GM19455 (cell line): Measurements from ENCODE around the gene SVIL.
"Not testable (repeated sequence)": the region's sequence is repeated elsewhere in the genome, so short reads cannot be mapped to it uniquely, and the experiment has no call there.

Experiments
- ATAC-seq: cut with Tn5 transposase; IDR thresholded peaks from one replicate; pipeline ENCODE4 v1.9.1; 2021; ENCODE audit not compliant: unreplicated experiment

Gene SVIL

GRCh38 chr10:29582769-29583168 is 52.0 kb downstream of the SVIL start:
- ATAC-seq: not testable (repeated sequence)

DNA sequence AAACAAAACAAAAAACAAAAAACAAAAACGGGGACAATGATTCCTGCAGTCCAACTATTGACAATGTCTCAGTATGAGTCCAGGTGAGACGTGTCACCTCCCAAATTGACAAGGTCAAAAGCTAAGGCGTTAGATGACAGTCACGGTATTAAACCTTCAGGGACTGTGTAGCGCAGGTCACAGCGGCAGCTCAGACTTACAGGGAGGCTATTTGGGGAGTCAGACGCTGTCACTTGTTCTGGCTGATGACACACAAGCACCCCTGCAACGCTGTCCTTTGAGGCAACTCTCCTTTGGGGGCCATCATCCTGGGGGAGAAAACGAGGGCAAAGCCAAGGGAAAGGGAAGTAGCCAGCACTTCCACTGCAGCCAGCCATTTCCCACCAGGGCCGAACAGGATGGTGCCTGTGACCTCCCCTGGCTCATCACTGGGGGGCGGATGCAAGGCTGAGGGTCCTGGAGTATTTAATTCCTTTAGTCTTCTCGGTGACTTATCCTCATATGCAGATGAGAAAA is 55.3 kb downstream of the SVIL start:
- ATAC-seq: no peak

DNA sequence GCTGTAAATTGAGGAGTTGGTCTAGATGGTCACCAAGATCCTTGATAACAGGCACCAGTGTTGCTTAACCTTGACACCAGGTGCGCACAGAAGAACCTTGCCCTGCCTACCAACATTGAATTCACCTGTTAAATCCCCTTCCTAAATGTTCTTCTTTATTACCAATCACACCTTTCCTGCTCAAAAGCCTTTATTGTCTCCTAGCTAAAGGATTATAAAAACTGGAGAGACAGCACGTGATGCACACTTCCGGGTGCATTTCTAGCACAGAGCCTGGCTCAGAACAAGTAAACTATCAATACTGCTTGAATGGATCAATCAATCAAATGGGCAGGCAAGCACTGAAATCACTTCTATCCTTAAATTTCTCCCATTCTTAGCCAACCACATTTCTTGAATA is 56.3 kb downstream of the SVIL start:
- ATAC-seq: no peak

GRCh38 chr10:29576681-29577080 is 58.1 kb downstream of the SVIL start:
- no peak for ATAC-seq

DNA sequence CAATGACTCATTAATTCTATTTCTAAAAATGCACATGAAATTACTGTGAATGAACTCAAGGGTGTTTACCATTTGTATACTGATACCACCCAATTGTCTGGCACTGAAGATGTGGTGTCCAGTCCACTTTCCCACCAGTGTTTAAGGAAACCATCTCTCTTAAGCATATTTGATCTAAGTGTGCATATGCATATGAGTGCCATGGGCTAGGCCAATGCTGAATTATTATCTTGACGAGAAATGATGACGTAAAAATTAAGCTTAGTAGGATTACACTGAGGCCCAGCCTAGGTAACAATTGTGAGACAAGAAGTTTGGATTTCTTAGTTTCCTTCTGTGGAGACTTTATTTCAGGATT is 59.7 kb downstream of the SVIL start:
- no peak for ATAC-seq

DNA sequence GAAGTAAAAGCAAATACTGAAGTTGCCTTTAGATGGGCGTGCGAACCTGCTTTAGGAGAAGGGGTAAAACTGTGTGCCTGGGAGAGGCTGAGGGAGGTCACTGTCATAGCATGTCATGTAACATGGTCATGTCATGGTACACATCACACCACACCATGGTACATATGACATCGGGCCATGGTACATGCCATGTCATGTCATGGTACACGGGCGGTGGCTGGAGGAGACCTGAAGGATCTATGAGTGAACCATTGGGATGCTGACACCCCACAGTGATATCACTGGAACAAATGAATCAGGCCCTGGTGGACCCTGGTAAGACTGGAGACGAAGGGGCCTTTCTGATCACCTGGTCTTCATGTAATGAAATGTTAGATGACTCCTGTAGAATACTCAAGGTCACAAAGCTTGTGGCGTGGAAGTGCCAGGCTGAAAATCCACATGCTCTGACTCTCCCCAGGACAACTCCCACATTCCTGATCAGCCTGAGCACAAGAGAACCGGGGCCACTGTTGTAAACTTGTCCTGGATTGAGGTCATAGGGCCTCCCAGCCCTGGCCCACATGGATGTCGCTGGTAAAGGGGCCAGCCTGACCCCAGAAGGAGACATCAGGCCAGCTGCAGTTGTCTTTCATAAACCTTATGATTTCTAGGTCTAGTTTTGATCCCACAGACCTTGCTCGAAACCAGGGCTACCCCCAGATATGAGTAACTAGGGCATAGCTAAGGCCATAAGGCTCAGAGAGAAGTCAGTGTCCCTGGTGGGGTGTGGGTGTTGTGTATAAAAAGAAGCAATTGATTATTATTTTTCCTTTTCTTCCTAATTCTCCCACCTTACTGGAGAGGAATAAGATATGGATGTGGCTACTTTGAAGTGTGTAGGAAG is 60.3 kb downstream of the SVIL start:
- ATAC-seq: not testable (repeated sequence)

GRCh38 chr10:29570248-29570647 is 64.5 kb downstream of the SVIL start:
- ATAC-seq: not testable (repeated sequence)

- ATAC-seq: no peak
Measured at GRCh38 chr10:29569795-29570194, 65.0 kb downstream of the SVIL start.

- ATAC-seq: no peak
Measured at GRCh38 chr10:29567003-29567402, 67.8 kb downstream of the SVIL start.

- not testable (repeated sequence) for ATAC-seq
Measured at GRCh38 chr10:29566209-29566608, 68.6 kb downstream of the SVIL start.

DNA sequence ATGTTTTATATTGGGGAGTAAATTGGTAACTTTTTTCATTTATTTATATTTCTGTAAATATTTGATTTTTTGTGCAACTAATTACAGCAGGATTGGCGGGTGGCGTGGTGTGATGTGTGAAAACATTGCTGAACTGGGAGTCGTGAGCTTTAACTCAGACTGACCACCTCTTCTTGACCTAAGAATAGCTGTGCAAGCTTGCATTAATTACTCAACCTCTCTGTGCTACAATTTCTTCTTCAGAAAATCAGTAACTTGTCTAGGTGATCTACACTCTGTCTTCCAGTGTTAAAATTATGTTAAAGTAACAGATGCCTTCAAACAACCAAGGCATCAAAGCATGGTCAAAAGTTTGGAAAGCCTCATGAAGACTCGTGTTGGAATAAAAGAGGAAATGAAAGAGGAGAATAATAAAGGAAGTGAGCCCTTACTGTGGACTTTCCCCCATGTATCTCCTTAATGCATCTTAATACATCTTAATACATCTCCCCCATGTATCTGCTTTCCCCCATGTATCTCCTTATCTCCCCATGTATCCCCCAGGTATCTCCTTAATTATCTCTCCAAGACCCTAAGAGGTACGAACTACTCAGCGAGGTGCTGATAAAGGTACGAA is 71.2 kb downstream of the SVIL start:
- no peak for ATAC-seq

- peak; percentile 69 for ATAC-seq
Measured at GRCh38 chr10:29563006-29563405, 71.8 kb downstream of the SVIL start.

- ATAC-seq: no peak
Measured at GRCh38 chr10:29559996-29560395, 74.8 kb downstream of the SVIL start.

- ATAC-seq: no peak
Measured at GRCh38 chr10:29557665-29558064, 77.1 kb downstream of the SVIL start.

DNA sequence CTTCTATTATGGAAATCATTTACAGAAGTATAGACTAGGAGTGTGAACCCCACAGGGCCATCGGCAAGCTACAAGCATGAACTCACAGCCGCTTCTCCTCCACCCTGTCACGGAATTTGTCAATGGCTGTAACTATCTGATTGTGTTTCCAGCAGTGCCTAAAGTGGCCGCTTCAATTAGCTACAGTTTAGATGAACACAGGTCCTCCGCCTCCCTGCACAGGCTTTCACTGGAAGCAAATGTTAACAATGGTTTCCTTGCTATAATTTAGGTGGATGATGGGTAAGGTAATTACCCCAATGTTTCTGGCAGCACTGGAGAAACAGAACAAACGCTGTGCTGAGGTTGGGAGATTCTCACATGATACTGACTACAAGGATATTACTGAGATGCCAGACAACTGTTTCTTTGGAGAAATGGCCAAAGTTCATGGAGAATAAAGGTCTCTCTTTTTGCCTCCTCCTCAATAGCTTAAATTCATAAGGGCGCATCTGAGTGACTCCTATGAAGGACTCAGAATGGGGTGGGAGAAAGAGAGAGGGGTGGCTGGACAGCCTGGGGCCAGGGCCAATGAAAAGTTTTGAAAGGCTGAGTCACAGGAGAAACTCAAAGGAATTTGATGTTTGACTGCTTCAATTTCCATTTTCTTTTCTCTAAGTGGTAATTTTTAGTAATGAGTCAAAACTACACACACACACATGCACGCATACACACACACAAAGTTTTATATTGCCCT is 78.9 kb downstream of the SVIL start:
- ATAC-seq: no peak

DNA sequence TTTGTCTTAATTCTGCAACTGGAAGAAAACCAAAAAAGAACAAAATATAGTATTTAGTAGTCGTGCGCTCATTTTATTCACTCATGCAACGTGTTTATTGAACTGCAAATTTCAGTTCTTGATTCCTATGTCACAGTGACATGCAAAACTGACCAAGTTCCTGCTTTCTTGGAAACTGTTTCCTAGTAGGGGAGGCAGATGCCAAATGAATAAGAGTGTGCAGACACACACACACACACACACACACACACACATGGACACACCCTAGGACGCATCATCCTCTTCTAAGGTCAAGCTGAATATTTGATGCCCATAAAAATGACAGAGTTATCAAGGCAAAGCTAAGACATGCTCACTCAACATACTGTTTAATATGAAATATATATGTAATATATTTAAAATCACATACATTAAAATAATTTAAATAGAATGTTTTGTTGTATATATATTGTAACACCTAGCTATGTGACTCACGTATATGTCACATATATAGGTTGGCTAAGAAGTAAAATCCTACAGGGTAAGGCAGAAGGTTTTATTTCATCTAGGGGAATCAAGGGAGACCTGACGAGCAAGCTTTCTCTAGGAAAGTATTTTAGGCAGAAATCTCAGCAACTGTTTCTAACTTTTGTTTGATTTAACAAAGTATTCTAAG is 79.6 kb downstream of the SVIL start:
- no peak for ATAC-seq

GRCh38 chr10:29554660-29555059 is 80.1 kb downstream of the SVIL start:
- no peak for ATAC-seq

DNA sequence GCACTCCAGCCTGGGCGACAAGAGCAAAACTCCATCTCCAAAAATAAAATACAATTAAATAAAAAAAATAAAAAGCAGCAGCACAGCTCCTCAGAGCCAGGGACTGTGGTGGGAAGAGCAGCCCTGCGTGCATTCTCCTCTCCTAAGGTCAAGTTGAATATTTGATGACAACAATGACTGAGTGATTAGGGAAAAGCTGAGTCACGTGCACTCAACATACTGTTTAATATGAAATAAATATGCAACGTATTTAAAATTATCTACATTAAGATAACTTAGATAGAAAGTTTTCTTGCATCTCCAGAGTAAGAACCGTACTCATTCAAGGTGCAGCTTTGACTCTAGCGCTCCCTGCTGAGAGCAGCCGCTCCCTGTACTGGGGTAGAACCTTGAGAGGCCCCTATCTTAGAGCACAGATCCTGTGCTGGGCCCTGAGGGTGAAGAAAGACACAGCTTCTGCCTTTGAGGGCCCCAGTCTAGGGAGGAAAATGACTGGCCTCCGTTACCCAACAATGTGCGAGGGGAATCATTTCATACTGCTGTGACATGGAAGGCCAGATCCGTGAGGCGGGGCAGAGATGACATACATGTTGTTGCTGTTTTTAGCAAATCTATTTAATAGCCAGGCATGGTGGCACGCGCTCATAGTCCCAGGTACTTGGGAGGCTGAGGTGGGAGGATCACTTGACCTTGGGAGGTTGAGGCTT is 81.1 kb downstream of the SVIL start:
- ATAC-seq: no peak

- ATAC-seq: not testable (repeated sequence)
Measured at GRCh38 chr10:29553116-29553515, 81.7 kb downstream of the SVIL start.

DNA sequence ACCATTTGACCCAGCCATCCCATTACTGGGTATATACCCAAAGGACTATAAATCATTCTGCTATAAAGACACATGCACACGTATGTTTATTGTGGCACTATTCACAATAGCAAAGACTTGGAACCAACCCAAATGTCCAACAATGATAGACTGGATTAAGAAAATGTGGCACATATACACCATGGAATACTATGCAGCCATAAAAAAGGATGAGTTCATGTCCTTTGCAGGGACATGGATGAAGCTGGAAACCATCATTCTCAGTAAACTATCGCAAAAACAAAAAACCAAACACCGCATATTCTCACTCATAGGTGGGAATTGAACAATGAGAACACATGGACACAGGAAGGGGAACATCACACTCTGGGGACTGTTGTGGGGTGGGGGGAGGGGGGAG is 85.3 kb downstream of the SVIL start:
- not testable (repeated sequence) for ATAC-seq
